22Rv1 (cell line): ENCODE results near the gene OGDH.

Source experiments
- ZFX ChIP-seq: fragments of 450-650 bp; IDR thresholded peaks from 2 replicates; pipeline ENCODE4 v1.6.1; 2017; ENCODE audit warnings: antibody characterized with exemption, borderline replicate concordance
- TF ChIP-seq, protein P1 (sequence below): fragments of 450-650 bp; IDR thresholded peaks from 2 replicates; pipeline ENCODE4 v1.5.1; 2017; ENCODE audit warnings: mild to moderate bottlenecking

- TF ChIP-seq, protein P1, sequence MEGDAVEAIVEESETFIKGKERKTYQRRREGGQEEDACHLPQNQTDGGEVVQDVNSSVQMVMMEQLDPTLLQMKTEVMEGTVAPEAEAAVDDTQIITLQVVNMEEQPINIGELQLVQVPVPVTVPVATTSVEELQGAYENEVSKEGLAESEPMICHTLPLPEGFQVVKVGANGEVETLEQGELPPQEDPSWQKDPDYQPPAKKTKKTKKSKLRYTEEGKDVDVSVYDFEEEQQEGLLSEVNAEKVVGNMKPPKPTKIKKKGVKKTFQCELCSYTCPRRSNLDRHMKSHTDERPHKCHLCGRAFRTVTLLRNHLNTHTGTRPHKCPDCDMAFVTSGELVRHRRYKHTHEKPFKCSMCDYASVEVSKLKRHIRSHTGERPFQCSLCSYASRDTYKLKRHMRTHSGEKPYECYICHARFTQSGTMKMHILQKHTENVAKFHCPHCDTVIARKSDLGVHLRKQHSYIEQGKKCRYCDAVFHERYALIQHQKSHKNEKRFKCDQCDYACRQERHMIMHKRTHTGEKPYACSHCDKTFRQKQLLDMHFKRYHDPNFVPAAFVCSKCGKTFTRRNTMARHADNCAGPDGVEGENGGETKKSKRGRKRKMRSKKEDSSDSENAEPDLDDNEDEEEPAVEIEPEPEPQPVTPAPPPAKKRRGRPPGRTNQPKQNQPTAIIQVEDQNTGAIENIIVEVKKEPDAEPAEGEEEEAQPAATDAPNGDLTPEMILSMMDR: no peak
- no peak for TF ChIP-seq ZFX
These were observed 68.0 kb downstream of the OGDH start for GRCh38 chr7:44674381-44674780.
